CD14-positive monocyte (primary cell): Measurements from ENCODE around the gene SLCO2A1. TPM values are rescaled to one million over a fixed set of nuclear protein-coding genes. Genes with fewer than 3 reads are reported as not detected.

Experiments used
- DNase-seq, 3 donors: peaks; one replicate each; pipeline ENCODE4 v3.0.0-alpha.2; 2011 to 2022
- H2AFZ ChIP-seq: 2 replicates; pipeline ENCODE4 v1.6.0; 2012; ENCODE audit warnings: mild to moderate bottlenecking, low read depth, low read length, inconsistent platforms; ENCODE audit not compliant: insufficient read depth, poor library complexity, severe bottlenecking
- H3K27ac ChIP-seq, 2 donors: 1 replicate in 1 of 2; 2 replicates in 1 of 2; pipeline ENCODE4 v1.5.1; 2012 to 2013; ENCODE audit warnings: low read length in 2 of 2, control low read depth in 1 of 2, inconsistent platforms in 1 of 2, low read depth in 1 of 2, mild to moderate bottlenecking in 1 of 2
- H3K27me3 ChIP-seq, 2 donors: one replicate each; pipeline versions ENCODE4 v1.6.0 to v1.6.1; 2011 to 2013; ENCODE audit warnings: low read length in 2 of 2; ENCODE audit not compliant: control insufficient read depth in 2 of 2, insufficient read depth in 2 of 2
- H3K36me3 ChIP-seq, 2 donors: replicated peaks in 1 of 2; 1 replicate in 1 of 2; 2 replicates in 1 of 2; pipeline versions ENCODE4 v1.5.1 to v1.6.1; 2012 to 2013; ENCODE audit warnings: low read length in 2 of 2, control low read depth in 1 of 2, inconsistent platforms in 1 of 2, mild to moderate bottlenecking in 1 of 2; ENCODE audit not compliant: insufficient read depth in 2 of 2, control insufficient read depth in 1 of 2
- H3K4me1 ChIP-seq, 2 donors: 1 replicate in 1 of 2; 2 replicates in 1 of 2; pipeline versions ENCODE4 v1.5.1 to v1.6.1; 2012 to 2013; ENCODE audit warnings: low read length in 2 of 2, control low read depth in 1 of 2, inconsistent platforms in 1 of 2, mild to moderate bottlenecking in 1 of 2, moderate library complexity in 1 of 2; ENCODE audit not compliant: insufficient read depth in 2 of 2, control insufficient read depth in 1 of 2
- H3K4me2 ChIP-seq: replicated peaks from 2 replicates; pipeline ENCODE3; 2012; ENCODE audit warnings: low read length, moderate library complexity, mild to moderate bottlenecking; ENCODE audit not compliant: poor library complexity, severe bottlenecking; ENCODE audit errors: extremely low read depth
- H3K4me3 ChIP-seq, 3 experiments: fragments of 200-600 bp in 1 of 3; sonication (generic) in 1 of 3; replicated peaks in 1 of 3; 1 replicate in 2 of 3; 2 replicates in 1 of 3; pipeline ENCODE4 v1.5.1; 2011 to 2013; ENCODE audit warnings: low read length in 3 of 3, mild to moderate bottlenecking in 3 of 3, control low read depth in 2 of 3, low read depth in 2 of 3, inconsistent platforms in 1 of 3, moderate library complexity in 1 of 3
- H3K79me2 ChIP-seq: 2 replicates; pipeline ENCODE4 v1.6.0; 2012; ENCODE audit warnings: mild to moderate bottlenecking, control low read depth, inconsistent platforms, low read length, moderate library complexity; ENCODE audit not compliant: insufficient read depth
- H3K9ac ChIP-seq: 2 replicates; pipeline ENCODE4 v1.6.0; 2017; ENCODE audit warnings: low read length, mild to moderate bottlenecking; ENCODE audit not compliant: insufficient read depth, poor library complexity, severe bottlenecking
- H3K9me3 ChIP-seq, 2 donors: replicated peaks in 1 of 2; 1 replicate in 1 of 2; 2 replicates in 1 of 2; pipeline versions ENCODE4 v1.5.1 to v1.6.1; 2012 to 2013; ENCODE audit warnings: low read length in 2 of 2, control low read depth in 1 of 2; ENCODE audit not compliant: control insufficient read depth in 1 of 2, insufficient read depth in 1 of 2
- H4K20me1 ChIP-seq: 2 replicates; pipeline ENCODE4 v1.6.0; 2012; ENCODE audit warnings: mild to moderate bottlenecking, low read length, control low read depth, moderate library complexity; ENCODE audit not compliant: insufficient read depth
- H3K27ac Mint-ChIP-seq, 7 donors: one replicate each; pipeline ENCODE4 v1.8.0; 2020; ENCODE audit warnings: mild to moderate bottlenecking in 7 of 7, mixed read lengths in 7 of 7, moderate library complexity in 6 of 7, inconsistent platforms in 2 of 7
- H3K27me3 Mint-ChIP-seq, 3 donors: one replicate each; pipeline ENCODE4 v1.8.0; 2021 to 2022; ENCODE audit warnings: low read depth in 3 of 3, mild to moderate bottlenecking in 3 of 3, mixed read lengths in 3 of 3, moderate library complexity in 3 of 3, inconsistent platforms in 1 of 3
- H3K36me3 Mint-ChIP-seq, 2 donors: one replicate each; pipeline ENCODE4 v1.8.0; 2020; ENCODE audit warnings: mixed read lengths in 2 of 2, inconsistent platforms in 1 of 2, mild to moderate bottlenecking in 1 of 2
- H3K4me1 Mint-ChIP-seq: one replicate; pipeline ENCODE4 v1.8.0; 2020; ENCODE audit warnings: mild to moderate bottlenecking, mixed read lengths
- H3K4me3 Mint-ChIP-seq, 2 donors: one replicate each; pipeline ENCODE4 v1.8.0; 2020; ENCODE audit warnings: mild to moderate bottlenecking in 2 of 2, mixed read lengths in 2 of 2, moderate library complexity in 1 of 2
- H3K9me3 Mint-ChIP-seq, 7 donors: one replicate each; pipeline ENCODE4 v1.8.0; 2020 to 2022; ENCODE audit warnings: mixed read lengths in 7 of 7, mild to moderate bottlenecking in 6 of 7, moderate library complexity in 6 of 7, inconsistent platforms in 2 of 7
- CTCF ChIP-seq: fragments of 200-600 bp; IDR thresholded peaks from one replicate; pipeline ENCODE4 v1.8.0; 2022; ENCODE audit warnings: antibody characterized with exemption, mild to moderate bottlenecking
- WGBS: methylation state at CpG from one replicate; pipeline ENCODE4 v1.1.5; 2013; ENCODE audit warnings: missing lambda C conversion rate; ENCODE audit not compliant: insufficient coverage; 5-methylcytosine and 5-hydroxymethylcytosine counted together
- intact Hi-C, 2 donors: fragments of 100-400 bp; cut with micrococcal nuclease; formaldehyde crosslinking; loops; one replicate each; pipeline versions ENCODE4 v1.15.0 to v1.15.1; 2023
- polyA plus RNA-seq, 3 donors: library from polyadenylated mRNA; depleted of rRNA in 1 of 3; unstranded in 2 of 3; stranded (reverse) in 1 of 3; fragments of 300-500 nt in 2 of 3; fragments of >200 nt in 1 of 3; fragmentation: Illumina TruSeq in 2 of 3; gene quantifications; 1 replicate in 2 of 3; 2 replicates in 1 of 3; pipeline ENCODE4 v1.2.3, GENCODE V29; 2012 to 2021

The SLCO2A1 gene
- polyA plus RNA-seq, 3 donors: 0.12 TPM; not detected in 2

- intact Hi-C loops: no loop called here
- Histone ChIP-seq H3K36me3 (no peaks in the 10 kb centered on the region), H3K27me3 (no peaks in the 10 kb centered on the region), H4K20me1 (no peaks in the 10 kb centered on the region), H3K9ac (no peak overlapping the region), H3K4me1 (no peaks in the 10 kb centered on the region), H3K4me2 (no peak overlapping the region), H3K79me2 (no peaks in the 10 kb centered on the region), H3K27ac (no peak overlapping the region), H3K4me3 (no peak overlapping the region), H3K9me3 (peaks cover 0 to 4% of the 10 kb centered on the region in 2 donors), H2AFZ (no peak overlapping the region)
- Mint-ChIP-seq H3K36me3 (no peaks in the 10 kb centered on the region), H3K4me1 (no peaks in the 10 kb centered on the region), H3K4me3 (no peak overlapping the region), H3K9me3 (peaks cover 0 to 10% (median 4%) of the 10 kb centered on the region in 7 donors), H3K27me3 (no peaks in the 10 kb centered on the region), H3K27ac (no peak overlapping the region)
- no peak for DNase-seq
- 96% methylated on average over 7 of the region's 15 CpGs for WGBS
- no peak for TF ChIP-seq CTCF
Observed at GRCh38 chr3:133967992-133968892, 61.5 kb downstream of the SLCO2A1 start.

- no peaks in the 10 kb centered on the region for H3K9me3 ChIP-seq
- H3K4me1 ChIP-seq: no peaks in the 10 kb centered on the region
- no peak overlapping the region for H3K4me2 ChIP-seq
- peaks cover 0 to 8% (median under 1%) of the 10 kb centered on the region in 7 donors for H3K9me3 Mint-ChIP-seq
- 100% methylated on average over 2 of the region's 4 CpGs for WGBS
- H3K79me2 ChIP-seq: no peaks in the 10 kb centered on the region
- no peaks in the 10 kb centered on the region for H3K36me3 Mint-ChIP-seq
- no peaks in the 10 kb centered on the region for H4K20me1 ChIP-seq
- intact Hi-C loops: no loop called here
- H3K4me3 Mint-ChIP-seq: no peak overlapping the region
- H3K36me3 ChIP-seq: no peaks in the 10 kb centered on the region
- no peaks in the 10 kb centered on the region for H3K27me3 Mint-ChIP-seq
- H3K9ac ChIP-seq: no peak overlapping the region
- no peak for DNase-seq
- no peak overlapping the region for H2AFZ ChIP-seq
- no peak overlapping the region for H3K27ac ChIP-seq
- H3K4me3 ChIP-seq: no peak overlapping the region
- H3K4me1 Mint-ChIP-seq: no peaks in the 10 kb centered on the region
- H3K27me3 ChIP-seq: no peaks in the 10 kb centered on the region
- H3K27ac Mint-ChIP-seq: no peak overlapping the region
- no peak for TF ChIP-seq CTCF
Observed at GRCh38 chr3:133966954-133967353, 62.8 kb downstream of the SLCO2A1 start.
